ENCODE results near the gene LMF1. TPM values are rescaled to one million over a fixed set of nuclear protein-coding genes. Genes with fewer than 3 reads are reported as not detected.

Gene LMF1
- total and polyA plus RNA-seq, 2 of the 8 experiments (the other 6 are each of a cell fraction or from before 2014, with no cell fraction given) = 3.5 to 9.1 TPM

DNA sequence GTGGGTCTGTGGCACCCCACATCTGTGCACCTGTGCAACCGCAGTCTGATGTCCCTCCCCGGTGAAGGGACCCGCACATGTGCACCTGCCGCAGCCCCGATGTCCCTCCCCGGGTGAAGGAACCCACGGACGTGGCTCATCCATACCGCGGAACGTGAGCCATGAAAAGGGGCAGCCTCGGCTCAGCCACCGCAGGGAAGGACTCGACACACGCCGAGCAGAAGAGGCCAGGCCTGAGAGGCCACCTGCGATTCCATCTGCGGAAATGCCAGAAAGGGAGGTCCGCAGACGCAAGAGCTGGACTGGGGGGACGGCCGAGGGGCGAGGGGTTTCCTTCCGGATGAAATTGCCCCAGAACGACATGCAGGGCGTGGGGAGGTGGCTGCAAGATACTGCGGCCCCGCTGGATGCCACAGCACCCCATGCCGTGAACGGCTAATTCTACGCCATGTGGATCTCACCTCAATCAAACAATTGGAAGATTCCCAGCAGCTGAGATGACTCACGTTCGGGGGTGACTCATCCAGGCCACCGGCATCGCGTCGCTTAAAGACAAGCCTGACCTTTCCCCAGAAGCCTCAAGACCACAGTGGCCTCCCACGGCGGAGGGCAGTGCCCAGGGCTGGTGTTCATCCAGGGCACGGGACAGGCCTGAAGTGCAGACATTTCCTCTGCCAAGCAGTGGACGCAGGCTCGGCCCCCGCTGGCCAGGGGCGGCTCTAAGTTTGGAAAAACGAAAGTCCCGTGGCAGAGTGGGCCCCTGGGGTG, 31.8 kb upstream of the LMF1 start:
- no peak overlapping the region for H3K4me3 ChIP-seq (ENCODE audit: extremely low read depth in 1 of 4, insufficient read depth in 2 of 4, low read depth in 3 of 4, low read length in 4 of 4)
- H3K23me2 ChIP-seq (ENCODE audit: low read depth, low read length) = no peaks in the 10 kb centered on the region
- no peak overlapping the region for H2BK5ac ChIP-seq (ENCODE audit: low read depth, low read length)
- no peaks in the 10 kb centered on the region for H3K27me3 ChIP-seq (replicated peaks in 1 of 4; ENCODE audit: control insufficient read depth in 3 of 4, extremely low read depth in 1 of 4, insufficient read depth in 3 of 4, low read length in 3 of 4)
- H3K4ac ChIP-seq (replicated peaks; ENCODE audit: insufficient read length, low read depth, low read length) = no peak overlapping the region
- H2BK20ac ChIP-seq (ENCODE audit: low read length) = no peak overlapping the region
- WGBS, 2 experiments (ENCODE audit: extremely low coverage in 1 of 2, insufficient coverage in 1 of 2, insufficient read length in 1 of 2, insufficient replicate concordance in 2 of 2, low coverage in 1 of 2, low lambda C conversion rate in 2 of 2, missing lambda C conversion rate in 1 of 2) = 93% methylated on average over 31 of the region's 46 CpGs; no CpG with 5 or more reads in 1 of the 2 experiments
- H3K79me2 ChIP-seq (ENCODE audit: control insufficient read depth in 1 of 2, insufficient read depth in 2 of 2, low read length in 2 of 2) = no peaks in the 10 kb centered on the region
- no peak overlapping the region for H3K4me2 ChIP-seq (ENCODE audit: insufficient read depth in 1 of 2, low read depth in 2 of 2, low read length in 2 of 2)
- H3K56ac ChIP-seq (replicated peaks; ENCODE audit: insufficient read length, low read depth, low read length) = no peak overlapping the region
- FAIRE-seq (no peak), DNase-seq (ENCODE audit: low read depth in 1 of 2, low spot score in 2 of 2) (no peak)
- ChIA-PET POLR2A (ENCODE audit: partially characterized antibody) (no interaction called here), CTCF (ENCODE audit: partially characterized antibody) (interaction anchor here (1.1 kb wide), 1 partner anchor 54 kb away, joined by 3 read pairs; no protein-coding TSS in a partner anchor)
- no peak overlapping the region for H3K14ac ChIP-seq (ENCODE audit: insufficient read length)
- TF ChIP-seq JUND (IDR thresholded peaks at IDR 0.05; ENCODE audit: low read length) = peak; percentile 75
- TF ChIP-seq SP2 (IDR thresholded peaks at IDR 0.05; ENCODE audit: low read length) = no peak
- no peak for TF ChIP-seq TBP (IDR thresholded peaks at IDR 0.05; ENCODE audit: low read depth, low read length)
- TF ChIP-seq JUN (IDR thresholded peaks at IDR 0.05; ENCODE audit: low read depth, low read length) = no peak
- no peak for TF ChIP-seq PHF8 (conservative IDR thresholded peaks at IDR 0.05; ENCODE audit: low read depth, low read length)
- TF ChIP-seq, protein P1, sequence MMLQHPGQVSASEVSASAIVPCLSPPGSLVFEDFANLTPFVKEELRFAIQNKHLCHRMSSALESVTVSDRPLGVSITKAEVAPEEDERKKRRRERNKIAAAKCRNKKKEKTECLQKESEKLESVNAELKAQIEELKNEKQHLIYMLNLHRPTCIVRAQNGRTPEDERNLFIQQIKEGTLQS (IDR thresholded peaks at IDR 0.05; ENCODE audit: insufficient read depth, low read depth, low read length) = no peak
- no peak for TF ChIP-seq TCF12 (IDR thresholded peaks at IDR 0.05; ENCODE audit: low read depth, low read length)
- TF ChIP-seq CHD1 (IDR thresholded peaks at IDR 0.05; ENCODE audit: low read depth, low read length) = no peak
- no peak overlapping the region for H4K5ac ChIP-seq (ENCODE audit: insufficient read length, low read depth, low read length)
- no peak overlapping the region for H3K27ac ChIP-seq (ENCODE audit: low read depth, low read length)
- H3K18ac ChIP-seq (ENCODE audit: extremely low read depth, low read length) = no peak overlapping the region; the same call in 1 of the 2 replicates
- H2BK12ac ChIP-seq (ENCODE audit: low read depth, low read length) = no peak overlapping the region
- no peak overlapping the region for H2AK5ac ChIP-seq (ENCODE audit: low read depth, low read length)
- H3K9ac ChIP-seq (replicated peaks in 1 of 4; ENCODE audit: extremely low read depth in 1 of 4, low read depth in 3 of 4, low read length in 3 of 4) = no peak overlapping the region
- H3K9me3 ChIP-seq (ENCODE audit: insufficient read depth in 2 of 2, low read depth in 1 of 2, low read length in 1 of 2) = peaks cover 0 to 34% of the 10 kb centered on the region in 2 experiments; a peak in 1 of 4 replicates
- H4K8ac ChIP-seq (ENCODE audit: extremely low read depth, insufficient read depth, low read length) = peak overlapping the region; percentile 18; the same call in 1 of the 2 replicates
- no peak overlapping the region for H2BK120ac ChIP-seq (replicated peaks; ENCODE audit: low read depth, low read length)
- no peak overlapping the region for H2AFZ ChIP-seq (ENCODE audit: low read length)
- H3K36me3 ChIP-seq (ENCODE audit: control insufficient read depth in 2 of 4, insufficient read depth in 4 of 4, low read length in 3 of 4) = no peaks in the 10 kb centered on the region
- H2BK15ac ChIP-seq (ENCODE audit: low read length) = no peak overlapping the region
- no peak overlapping the region for H3K23ac ChIP-seq (ENCODE audit: insufficient read length)
- no peaks in the 10 kb centered on the region for H4K20me1 ChIP-seq (replicated peaks in 1 of 2; ENCODE audit: control insufficient read depth in 1 of 2, insufficient read depth in 2 of 2, low read length in 2 of 2)
- H3K4me1 ChIP-seq (replicated peaks in 1 of 4; ENCODE audit: control insufficient read depth in 3 of 4, insufficient read depth in 4 of 4, low read length in 3 of 4) = no peaks in the 10 kb centered on the region; a peak in 1 of 7 replicates
- no peaks in the 10 kb centered on the region for H3K79me1 ChIP-seq (ENCODE audit: low read depth, low read length)
- no peak overlapping the region for H4K91ac ChIP-seq (replicated peaks; ENCODE audit: insufficient read length, low read length)

Data from H1 (cell line).